ENCODE results near the gene CDCA7.

GRCh38 chr2:173355132-173355865 is 627 bp downstream of the CDCA7 start:
- TF ChIP-seq, protein P1, sequence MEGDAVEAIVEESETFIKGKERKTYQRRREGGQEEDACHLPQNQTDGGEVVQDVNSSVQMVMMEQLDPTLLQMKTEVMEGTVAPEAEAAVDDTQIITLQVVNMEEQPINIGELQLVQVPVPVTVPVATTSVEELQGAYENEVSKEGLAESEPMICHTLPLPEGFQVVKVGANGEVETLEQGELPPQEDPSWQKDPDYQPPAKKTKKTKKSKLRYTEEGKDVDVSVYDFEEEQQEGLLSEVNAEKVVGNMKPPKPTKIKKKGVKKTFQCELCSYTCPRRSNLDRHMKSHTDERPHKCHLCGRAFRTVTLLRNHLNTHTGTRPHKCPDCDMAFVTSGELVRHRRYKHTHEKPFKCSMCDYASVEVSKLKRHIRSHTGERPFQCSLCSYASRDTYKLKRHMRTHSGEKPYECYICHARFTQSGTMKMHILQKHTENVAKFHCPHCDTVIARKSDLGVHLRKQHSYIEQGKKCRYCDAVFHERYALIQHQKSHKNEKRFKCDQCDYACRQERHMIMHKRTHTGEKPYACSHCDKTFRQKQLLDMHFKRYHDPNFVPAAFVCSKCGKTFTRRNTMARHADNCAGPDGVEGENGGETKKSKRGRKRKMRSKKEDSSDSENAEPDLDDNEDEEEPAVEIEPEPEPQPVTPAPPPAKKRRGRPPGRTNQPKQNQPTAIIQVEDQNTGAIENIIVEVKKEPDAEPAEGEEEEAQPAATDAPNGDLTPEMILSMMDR (conservative IDR thresholded peaks at IDR 0.05; ENCODE audit: low read length), result no peak
- TF ChIP-seq EZH2phosphoT487 (IDR thresholded peaks at IDR 0.05; ENCODE audit: borderline replicate concordance), result no peak

Measured in Loucy (cell line).